Smooth muscle cell of the brain vasculature (primary cell): Measurements from ENCODE around the gene TUBA8.
A peak's percentile ranks its signal among the peaks of the same experiment; 100 is the strongest.

ENCODE experiments used
- DNase-seq: peaks from one replicate; pipeline ENCODE4 v3.0.0-alpha.2; 2012; ENCODE audit warnings: low read depth, low spot score

Gene TUBA8

GRCh38 chr22:18077087-18077638 is 33.4 kb upstream of the TUBA8 start:
- no peak for DNase-seq

- peak; percentile 85 for DNase-seq
Observed at GRCh38 chr22:18077639-18078328, 32.8 kb upstream of the TUBA8 start, which contains the start of gene PEX26. TSS of gene PEX26 (plus strand) at chr22:18077990. CDS start at chr22:18078377, 387 bp downstream.

DNA sequence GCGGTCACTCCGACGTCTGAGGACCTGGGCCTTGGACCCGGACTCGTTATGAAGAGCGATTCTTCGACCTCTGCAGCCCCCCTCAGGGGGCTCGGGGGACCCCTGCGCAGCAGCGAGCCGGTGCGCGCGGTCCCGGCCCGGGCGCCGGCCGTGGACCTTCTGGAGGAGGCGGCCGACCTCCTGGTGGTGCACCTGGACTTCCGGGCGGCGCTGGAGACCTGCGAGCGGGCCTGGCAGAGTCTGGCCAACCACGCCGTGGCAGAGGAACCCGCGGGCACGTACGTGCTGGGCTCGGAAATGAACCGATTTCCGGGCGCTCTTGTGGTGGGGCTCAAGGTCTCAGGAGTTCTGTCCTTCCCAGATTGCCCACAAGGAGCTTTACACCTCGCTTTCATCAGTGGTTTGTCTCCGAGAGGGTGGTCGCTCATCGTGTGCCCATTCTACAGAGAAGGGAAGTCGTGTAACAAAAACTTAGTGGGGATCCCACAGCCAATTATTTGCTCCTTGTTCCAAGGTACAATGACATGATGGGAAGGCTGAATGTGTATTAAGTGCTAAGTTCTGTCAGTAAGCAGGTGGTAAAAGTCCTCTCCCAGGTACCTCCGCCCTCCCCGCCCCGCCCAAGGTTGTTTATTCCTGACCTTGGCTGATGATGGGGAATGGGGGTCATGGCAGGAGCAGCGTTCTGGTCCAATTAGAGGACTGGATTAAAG is 32.1 kb upstream of the TUBA8 start:
- DNase-seq, result no peak

DNA sequence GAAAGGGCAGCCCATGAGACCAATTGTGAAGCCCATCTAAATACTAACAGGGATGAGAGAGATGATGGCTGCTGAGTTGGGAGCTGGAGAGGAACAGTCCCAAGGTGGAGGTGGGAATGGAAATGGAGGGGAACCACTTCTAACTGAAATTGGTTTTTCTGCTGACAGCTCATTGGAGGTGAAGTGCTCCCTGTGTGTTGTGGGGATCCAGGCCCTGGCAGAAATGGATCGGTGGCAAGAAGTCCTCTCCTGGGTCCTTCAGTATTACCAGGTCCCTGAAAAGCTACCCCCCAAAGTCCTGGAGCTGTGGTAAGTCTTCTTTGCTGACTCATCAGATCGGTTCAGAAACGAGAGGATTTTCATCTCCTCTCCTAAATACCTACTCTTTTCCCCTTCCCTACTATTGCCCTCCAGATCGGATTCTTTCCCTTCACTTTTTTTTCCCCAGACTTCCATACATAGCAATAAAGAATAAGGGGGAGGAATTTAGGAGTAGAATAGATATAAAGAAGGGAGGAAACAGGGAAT is 30.8 kb upstream of the TUBA8 start:
- DNase-seq, result no peak

DNA sequence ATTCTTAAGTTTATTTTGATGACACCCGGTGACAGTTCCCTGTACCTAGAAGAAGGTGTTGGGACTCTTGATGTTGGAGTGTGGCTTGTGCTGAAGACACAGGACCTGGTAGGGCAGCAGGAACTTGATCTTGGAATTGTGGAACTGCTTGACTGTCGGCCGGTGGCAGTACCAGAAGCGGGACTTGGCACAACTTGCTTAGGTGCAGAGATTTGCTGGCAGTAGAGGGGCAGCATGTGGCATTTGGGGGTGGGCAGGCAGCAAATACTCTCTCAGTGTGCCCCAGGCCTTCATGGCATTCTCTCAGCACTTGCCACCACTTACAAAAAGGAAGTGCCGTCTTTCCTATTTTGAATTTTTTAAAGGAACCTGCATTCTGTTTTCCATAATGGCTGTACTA is 29.2 kb upstream of the TUBA8 start:
- no peak for DNase-seq

DNA sequence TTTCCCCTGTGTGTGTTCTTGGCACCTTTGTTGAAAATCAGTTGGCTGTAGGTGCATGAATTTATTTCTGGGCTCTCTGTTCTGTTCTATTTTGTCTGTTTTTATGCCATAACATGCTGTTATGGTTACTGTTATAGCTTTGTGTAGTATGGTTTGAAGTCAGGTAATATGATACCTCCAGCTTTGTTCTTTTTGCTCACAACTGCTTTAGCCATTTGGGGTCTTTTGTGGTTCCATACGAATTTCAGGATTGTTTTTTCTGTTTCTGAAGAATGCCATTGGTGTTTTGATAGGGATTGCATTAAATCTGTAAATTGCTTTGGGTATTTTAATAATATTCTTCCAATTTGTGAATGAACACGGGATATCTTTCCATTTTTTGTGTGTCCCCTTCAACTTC is 28.1 kb upstream of the TUBA8 start:
- DNase-seq, result no peak

DNA sequence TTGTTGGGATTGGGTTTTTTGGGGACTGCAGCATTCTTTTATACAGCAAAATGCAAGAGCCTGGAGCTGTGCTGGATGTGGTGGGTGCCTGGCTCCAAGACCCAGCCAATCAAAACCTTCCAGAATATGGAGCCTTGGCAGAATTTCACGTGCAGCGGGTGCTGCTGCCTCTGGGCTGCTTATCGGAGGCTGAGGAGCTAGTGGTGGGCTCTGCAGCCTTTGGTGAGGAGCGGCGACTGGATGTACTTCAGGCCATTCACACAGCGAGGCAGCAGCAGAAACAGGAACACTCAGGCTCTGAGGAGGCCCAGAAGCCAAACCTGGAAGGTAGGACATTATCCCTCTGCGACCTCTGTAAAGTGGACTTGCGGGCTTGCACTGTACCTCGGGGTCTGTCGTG is 27.2 kb upstream of the TUBA8 start:
- no peak for DNase-seq

GRCh38 chr22:18085188-18085587 is 25.4 kb upstream of the TUBA8 start:
- DNase-seq, result no peak

- no peak for DNase-seq
Observed at GRCh38 chr22:18087350-18087855, 23.2 kb upstream of the TUBA8 start.

DNA sequence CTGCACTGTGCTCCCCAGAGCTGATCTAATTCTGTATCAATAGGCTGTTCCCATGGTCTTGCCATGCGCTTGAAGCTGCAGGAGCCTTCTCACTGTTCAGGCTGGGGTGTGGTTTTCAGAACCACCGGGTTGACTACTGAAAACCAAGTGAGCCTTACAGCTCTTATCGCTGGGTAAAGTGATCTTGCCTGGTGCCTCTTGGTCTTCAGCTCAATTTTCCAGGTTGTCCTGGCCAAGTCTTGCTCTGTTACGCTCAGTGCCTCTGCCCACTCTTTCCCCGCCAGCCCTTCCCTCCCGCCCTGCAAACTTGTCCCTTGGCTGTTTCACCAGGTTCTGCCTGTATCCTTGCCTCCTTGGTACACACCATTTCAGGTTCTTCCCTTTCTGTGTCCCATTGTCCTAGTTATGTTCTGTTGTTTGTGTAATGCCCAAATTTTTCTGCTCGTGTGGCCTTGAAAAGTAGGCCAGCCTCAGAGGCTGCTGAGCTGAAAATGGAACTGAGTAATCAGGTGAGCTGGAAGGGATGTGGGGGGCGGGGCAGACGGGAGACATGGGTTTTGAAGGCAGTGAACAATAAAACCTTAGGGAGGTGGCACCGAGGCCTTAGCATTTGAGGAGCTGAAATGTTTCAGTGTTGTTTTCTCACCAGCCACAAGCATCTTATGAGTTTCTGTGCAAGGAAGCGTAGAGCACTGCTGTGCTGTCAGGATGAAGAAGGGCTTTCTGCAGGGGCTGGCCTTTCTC is 21.6 kb upstream of the TUBA8 start:
- DNase-seq, result no peak

DNA sequence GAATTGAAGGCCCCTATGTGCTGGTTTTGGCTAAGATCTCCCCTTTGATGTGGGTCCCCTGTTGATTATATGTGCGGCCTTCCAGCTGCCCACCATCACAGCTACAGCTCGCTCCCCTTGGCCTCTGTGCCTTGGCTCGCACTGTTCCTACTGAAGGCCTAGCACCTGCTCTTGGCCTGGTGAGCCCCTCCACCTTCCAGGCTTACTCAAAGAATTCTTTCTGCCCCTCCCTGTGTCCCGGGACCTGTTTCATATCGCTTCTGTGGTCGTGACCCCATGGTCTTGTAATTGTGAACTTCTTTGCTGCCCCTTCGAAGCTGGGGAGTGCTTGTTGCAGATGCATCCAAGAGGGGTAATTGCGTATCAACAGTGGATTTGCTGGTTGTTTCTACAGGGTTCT is 20.3 kb upstream of the TUBA8 start:
- no peak for DNase-seq

DNA sequence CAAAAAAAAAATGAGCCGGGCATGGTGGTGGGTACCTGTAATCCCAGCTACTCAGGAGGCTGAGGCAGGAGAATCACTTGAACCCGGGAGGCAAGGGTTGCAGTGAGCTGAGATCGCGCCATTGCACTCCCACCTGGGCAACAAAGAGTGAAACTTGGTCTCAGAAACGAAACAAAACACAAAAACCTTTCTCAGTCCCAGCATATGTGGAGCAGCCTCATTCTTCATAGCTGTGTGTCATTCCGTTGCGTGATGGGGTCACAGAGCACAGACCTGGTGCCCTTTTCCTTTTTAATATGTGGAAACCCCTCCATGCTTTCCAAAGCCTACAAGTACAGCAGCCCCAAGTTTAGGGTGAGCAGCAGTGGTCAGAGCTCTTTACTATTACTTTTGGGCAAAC is 19.1 kb upstream of the TUBA8 start:
- DNase-seq, result no peak

GRCh38 chr22:18091916-18092526 is 18.6 kb upstream of the TUBA8 start:
- no peak for DNase-seq

DNA sequence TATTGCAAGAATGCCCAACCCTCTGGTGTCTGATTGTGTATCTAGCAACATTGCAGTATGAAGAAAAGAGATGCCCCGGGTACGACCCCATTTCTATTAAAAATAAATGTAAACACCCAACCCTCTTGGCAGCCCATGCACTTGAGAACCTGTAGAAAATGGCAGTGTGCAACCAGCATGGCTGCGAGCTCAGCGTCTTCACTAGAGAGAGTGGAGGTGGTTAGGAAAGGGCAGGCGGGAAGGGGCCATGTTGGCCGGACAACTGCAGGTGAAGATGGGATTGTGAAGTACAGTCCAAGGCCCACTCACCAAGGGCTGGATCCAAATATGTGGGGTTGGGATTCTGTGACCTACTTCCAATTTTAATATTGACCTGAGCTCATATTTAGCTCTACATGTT is 16.9 kb upstream of the TUBA8 start:
- no peak for DNase-seq

- no peak for DNase-seq
Observed at GRCh38 chr22:18095101-18095805, 15.4 kb upstream of the TUBA8 start.

- DNase-seq, result no peak
Observed at GRCh38 chr22:18096823-18097222, 13.8 kb upstream of the TUBA8 start.

GRCh38 chr22:18100781-18101180 is 9.8 kb upstream of the TUBA8 start:
- no peak for DNase-seq

DNA sequence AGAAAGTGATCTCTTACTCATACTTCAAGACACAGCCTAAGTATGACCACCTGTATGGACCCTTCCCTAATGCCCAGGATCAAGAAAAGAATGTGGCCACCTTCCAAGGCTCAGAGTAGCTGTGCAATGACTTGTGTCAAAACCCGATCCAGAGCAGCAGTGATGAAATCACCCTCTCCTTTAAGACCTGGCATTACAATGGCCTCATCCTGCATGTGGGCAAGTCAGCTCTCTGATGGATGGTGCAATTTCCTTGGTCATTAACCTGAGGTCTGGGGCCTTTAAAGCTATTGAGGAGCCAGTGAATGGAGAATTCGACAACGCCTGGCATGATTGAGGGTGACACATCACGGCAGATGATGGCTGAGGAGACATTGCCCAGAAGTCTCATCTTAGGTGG is 9.1 kb upstream of the TUBA8 start:
- DNase-seq, result no peak

DNA sequence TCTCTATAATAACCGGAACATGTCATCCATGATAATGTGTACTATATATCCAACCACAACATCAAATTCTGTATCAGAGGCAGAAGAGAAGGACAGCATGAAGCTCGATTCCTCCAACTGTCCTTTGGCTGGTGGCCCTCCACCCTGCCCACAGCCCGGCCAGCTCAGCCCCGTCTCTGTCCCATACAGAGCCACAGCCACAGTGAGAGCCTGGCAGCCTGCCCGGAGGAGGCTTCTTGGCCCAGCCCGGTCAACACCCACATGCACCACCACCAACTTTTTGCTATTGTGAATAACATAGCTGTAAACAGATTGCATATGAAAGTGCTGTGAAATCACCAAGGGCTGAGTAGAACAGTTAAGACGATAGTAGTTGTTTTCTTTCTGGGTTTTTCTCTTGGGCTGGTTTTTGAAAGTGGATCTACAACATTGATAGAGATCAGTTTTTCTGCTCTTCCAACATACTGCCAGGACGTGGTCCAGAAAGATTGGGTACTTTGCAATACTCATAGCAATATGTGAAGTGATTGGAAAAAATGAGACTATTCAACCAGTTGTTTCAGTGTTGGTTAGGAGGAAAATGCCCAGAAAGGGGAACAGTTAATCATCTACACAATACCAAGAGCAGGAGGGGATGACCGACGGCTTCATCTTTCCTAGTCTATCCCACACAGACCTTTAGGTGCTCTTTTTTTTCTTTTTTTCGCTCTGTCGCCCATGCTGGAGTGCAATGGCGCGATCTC is 6.9 kb upstream of the TUBA8 start:
- no peak for DNase-seq

DNA sequence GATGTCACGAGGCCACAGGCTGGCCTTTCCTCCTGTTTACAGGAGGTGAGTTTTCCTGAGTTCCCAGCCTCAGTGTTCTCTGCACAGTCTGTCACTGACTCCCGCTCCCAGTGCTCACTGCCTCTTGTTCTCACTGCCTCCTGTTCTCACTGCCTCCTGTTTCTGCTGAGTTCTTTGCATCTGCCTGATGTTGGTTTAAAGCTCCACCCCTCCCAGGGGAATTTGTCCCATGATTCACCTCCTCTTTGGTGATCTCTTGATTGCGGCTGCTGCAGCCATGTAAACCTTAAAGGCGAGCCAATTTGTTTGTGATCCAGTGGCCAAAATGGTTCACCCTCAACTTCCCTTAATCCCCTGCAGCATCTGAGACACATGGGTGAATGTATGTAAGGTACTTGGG is 6.0 kb upstream of the TUBA8 start:
- DNase-seq, result no peak
